ENCODE measurements around the gene EHMT2. TPM values are rescaled to one million over a fixed set of nuclear protein-coding genes. Genes with fewer than 3 reads are reported as not detected.
A peak's percentile ranks its signal among the peaks of the same experiment; 100 is the strongest.
"Not testable (repeated sequence)": the region's sequence is repeated elsewhere in the genome, so short reads cannot be mapped to it uniquely, and the experiment has no call there.

EHMT2 gene
- total RNA-seq, 1 donor from 2014 or later: 175 TPM

GRCh38 chr6:31861150-31861549, 36.3 kb downstream of the EHMT2 start:
- TF ChIP-seq CTCF (IDR thresholded peaks at IDR 0.05; ENCODE audit: unreplicated experiment): no peak
- H3K36me3 Mint-ChIP-seq (ENCODE audit: insufficient read depth): peaks cover 14% of the 10 kb centered on the region
- H3K27me3 Mint-ChIP-seq: no peaks in the 10 kb centered on the region
- no peaks in the 10 kb centered on the region for H3K9me3 Mint-ChIP-seq (ENCODE audit: low read depth)
- peak overlapping the region; percentile 98 for H3K4me3 Mint-ChIP-seq (ENCODE audit: low read depth)
- peaks cover 16% of the 10 kb centered on the region for H3K4me1 Mint-ChIP-seq (ENCODE audit: low read depth)
- DNase-seq (ENCODE audit: low spot score, unreplicated experiment): no peak
- H3K27ac Mint-ChIP-seq: no peak overlapping the region

GRCh38 chr6:31860349-31860748, 37.1 kb downstream of the EHMT2 start:
- no peak overlapping the region for H3K4me3 Mint-ChIP-seq (ENCODE audit: low read depth)
- DNase-seq (ENCODE audit: low spot score, unreplicated experiment): no peak

GRCh38 chr6:31859923-31860322, 37.6 kb downstream of the EHMT2 start:
- Mint-ChIP-seq H3K4me3 (ENCODE audit: low read depth) (peak overlapping the region; percentile 24), H3K36me3 (ENCODE audit: insufficient read depth) (peaks cover 19% of the 10 kb centered on the region)
- no peak for TF ChIP-seq CTCF (IDR thresholded peaks at IDR 0.05; ENCODE audit: unreplicated experiment)

More at GRCh38 chr6:31860349-31860748, 37.1 kb downstream of the EHMT2 start:
- Mint-ChIP-seq H3K27me3 (no peaks in the 10 kb centered on the region), H3K4me1 (ENCODE audit: low read depth) (peaks cover 16% of the 10 kb centered on the region), H3K9me3 (ENCODE audit: low read depth) (no peaks in the 10 kb centered on the region), H3K27ac (no peak overlapping the region), H3K36me3 (ENCODE audit: insufficient read depth) (peaks cover 17% of the 10 kb centered on the region)
- TF ChIP-seq CTCF (IDR thresholded peaks at IDR 0.05; ENCODE audit: unreplicated experiment): no peak

GRCh38 chr6:31858707-31859106, 38.8 kb downstream of the EHMT2 start:
- H3K36me3 Mint-ChIP-seq (ENCODE audit: insufficient read depth): peaks cover 19% of the 10 kb centered on the region
- H3K4me1 Mint-ChIP-seq (ENCODE audit: low read depth): peaks cover 12% of the 10 kb centered on the region
- H3K27me3 Mint-ChIP-seq: no peaks in the 10 kb centered on the region
- no peak overlapping the region for H3K4me3 Mint-ChIP-seq (ENCODE audit: low read depth)
- H3K9me3 Mint-ChIP-seq (ENCODE audit: low read depth): no peaks in the 10 kb centered on the region
- no peak overlapping the region for H3K27ac Mint-ChIP-seq
- DNase-seq (ENCODE audit: low spot score, unreplicated experiment): no peak
- no peak for TF ChIP-seq CTCF (IDR thresholded peaks at IDR 0.05; ENCODE audit: unreplicated experiment)

More at GRCh38 chr6:31859923-31860322, 37.6 kb downstream of the EHMT2 start:
- no peak overlapping the region for H3K27ac Mint-ChIP-seq
- peaks cover 14% of the 10 kb centered on the region for H3K4me1 Mint-ChIP-seq (ENCODE audit: low read depth)
- H3K27me3 Mint-ChIP-seq: no peaks in the 10 kb centered on the region
- H3K9me3 Mint-ChIP-seq (ENCODE audit: low read depth): no peaks in the 10 kb centered on the region
- no peak for DNase-seq (ENCODE audit: low spot score, unreplicated experiment)

GRCh38 chr6:31857774-31858173, 39.7 kb downstream of the EHMT2 start:
- not testable (repeated sequence) for H3K27ac Mint-ChIP-seq; H3K4me1 Mint-ChIP-seq (ENCODE audit: low read depth); H3K9me3 Mint-ChIP-seq (ENCODE audit: low read depth); DNase-seq (ENCODE audit: low spot score, unreplicated experiment); H3K27me3 Mint-ChIP-seq; H3K4me3 Mint-ChIP-seq (ENCODE audit: low read depth)
- peaks cover 21% of the 10 kb centered on the region for H3K36me3 Mint-ChIP-seq (ENCODE audit: insufficient read depth)

- not testable (repeated sequence) for H3K4me3 Mint-ChIP-seq (ENCODE audit: low read depth); H3K27ac Mint-ChIP-seq
Observed at GRCh38 chr6:31851980-31852718, 45.3 kb downstream of the EHMT2 start.

More at GRCh38 chr6:31851980-31852718, 45.3 kb downstream of the EHMT2 start:
- not testable (repeated sequence) for H3K4me1 Mint-ChIP-seq (ENCODE audit: low read depth); H3K9me3 Mint-ChIP-seq (ENCODE audit: low read depth); DNase-seq (ENCODE audit: low spot score, unreplicated experiment); H3K27me3 Mint-ChIP-seq
- peaks cover 14% of the 10 kb centered on the region for H3K36me3 Mint-ChIP-seq (ENCODE audit: insufficient read depth)

Measured in progenitor cell of endocrine pancreas (in vitro differentiated cells).